ENCODE measurements around the gene WASHC2C.
"Not testable (repeated sequence)": the region's sequence is repeated elsewhere in the genome, so short reads cannot be mapped to it uniquely, and the experiment has no call there.

The WASHC2C gene, protein sequence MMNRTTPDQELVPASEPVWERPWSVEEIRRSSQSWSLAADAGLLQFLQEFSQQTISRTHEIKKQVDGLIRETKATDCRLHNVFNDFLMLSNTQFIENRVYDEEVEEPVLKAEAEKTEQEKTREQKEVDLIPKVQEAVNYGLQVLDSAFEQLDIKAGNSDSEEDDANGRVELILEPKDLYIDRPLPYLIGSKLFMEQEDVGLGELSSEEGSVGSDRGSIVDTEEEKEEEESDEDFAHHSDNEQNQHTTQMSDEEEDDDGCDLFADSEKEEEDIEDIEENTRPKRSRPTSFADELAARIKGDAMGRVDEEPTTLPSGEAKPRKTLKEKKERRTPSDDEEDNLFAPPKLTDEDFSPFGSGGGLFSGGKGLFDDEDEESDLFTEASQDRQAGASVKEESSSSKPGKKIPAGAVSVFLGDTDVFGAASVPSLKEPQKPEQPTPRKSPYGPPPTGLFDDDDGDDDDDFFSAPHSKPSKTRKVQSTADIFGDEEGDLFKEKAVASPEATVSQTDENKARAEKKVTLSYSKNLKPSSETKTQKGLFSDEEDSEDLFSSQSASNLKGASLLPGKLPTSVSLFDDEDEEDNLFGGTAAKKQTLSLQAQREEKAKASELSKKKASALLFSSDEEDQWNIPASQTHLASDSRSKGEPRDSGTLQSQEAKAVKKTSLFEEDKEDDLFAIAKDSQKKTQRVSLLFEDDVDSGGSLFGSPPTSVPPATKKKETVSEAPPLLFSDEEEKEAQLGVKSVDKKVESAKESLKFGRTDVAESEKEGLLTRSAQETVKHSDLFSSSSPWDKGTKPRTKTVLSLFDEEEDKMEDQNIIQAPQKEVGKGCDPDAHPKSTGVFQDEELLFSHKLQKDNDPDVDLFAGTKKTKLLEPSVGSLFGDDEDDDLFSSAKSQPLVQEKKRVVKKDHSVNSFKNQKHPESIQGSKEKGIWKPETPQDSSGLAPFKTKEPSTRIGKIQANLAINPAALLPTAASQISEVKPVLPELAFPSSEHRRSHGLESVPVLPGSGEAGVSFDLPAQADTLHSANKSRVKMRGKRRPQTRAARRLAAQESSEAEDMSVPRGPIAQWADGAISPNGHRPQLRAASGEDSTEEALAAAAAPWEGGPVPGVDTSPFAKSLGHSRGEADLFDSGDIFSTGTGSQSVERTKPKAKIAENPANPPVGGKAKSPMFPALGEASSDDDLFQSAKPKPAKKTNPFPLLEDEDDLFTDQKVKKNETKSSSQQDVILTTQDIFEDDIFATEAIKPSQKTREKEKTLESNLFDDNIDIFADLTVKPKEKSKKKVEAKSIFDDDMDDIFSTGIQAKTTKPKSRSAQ (N-terminal part only)

DNA sequence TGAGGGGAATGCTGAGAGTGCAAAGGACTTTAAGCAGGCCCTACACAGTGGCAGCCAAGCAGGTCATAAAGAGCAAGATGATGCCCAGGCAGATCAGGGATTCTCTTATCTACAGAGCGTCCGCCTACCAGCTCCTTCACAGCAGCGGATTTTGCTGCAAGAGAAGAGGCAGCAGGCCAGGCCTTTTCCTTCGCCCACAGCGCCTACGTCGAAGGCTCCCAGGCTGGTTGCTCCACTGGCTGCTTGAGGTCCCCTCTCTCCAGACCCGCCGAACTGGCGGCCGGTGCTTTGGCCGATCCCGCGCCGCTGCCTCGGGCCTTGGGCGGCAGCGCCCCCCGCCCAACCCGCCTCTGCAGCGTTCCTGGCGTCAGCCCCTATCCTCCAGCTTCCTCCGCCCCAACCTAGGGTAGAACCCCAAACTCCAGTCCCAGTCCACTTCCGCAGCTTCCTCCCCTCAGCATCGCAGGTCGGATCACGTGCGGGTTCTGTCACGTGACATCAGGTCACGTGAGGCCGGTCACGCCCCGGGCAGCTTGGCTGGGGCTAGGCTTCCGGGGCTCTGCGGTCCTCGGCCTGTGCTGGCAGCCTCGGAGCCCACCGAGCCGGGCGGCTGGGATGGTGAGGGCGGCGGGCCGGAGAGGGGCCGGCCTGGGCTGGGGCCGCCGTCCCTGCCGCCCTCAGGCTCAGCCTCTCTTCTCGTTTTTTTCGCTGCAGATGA, at the start of gene WASHC2C:
Gene WASHC2C (plus strand): TSS at position 564 of the 718 bp plus-strand sequence. CDS start 52 bp downstream, at position 616.
- in situ Hi-C loops (cut with MboI; ENCODE audit: low sequenced_read_pairs): not testable (repeated sequence)

DNA sequence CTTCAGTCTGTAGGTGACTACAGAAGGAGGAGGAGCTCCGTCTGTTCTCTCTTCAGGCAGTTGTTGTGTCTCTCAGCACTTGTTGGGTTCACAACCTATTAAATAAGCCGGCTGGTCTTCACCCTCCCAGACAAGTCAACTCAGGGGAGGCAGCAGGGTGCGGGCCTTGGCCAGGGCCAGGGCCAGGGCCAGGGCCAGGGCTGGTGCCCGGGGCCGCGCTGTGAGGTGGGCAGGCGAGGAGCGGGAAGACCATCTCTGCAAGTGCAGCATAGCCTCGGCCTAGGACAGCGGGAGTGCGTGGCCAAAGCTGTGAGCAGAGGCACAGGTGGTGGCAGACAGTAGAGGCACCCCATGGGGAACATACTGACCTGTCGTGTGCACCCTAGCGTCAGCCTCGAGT, 48.6 kb upstream of the WASHC2C start:
- in situ Hi-C loops (cut with MboI; ENCODE audit: low sequenced_read_pairs): not testable (repeated sequence)

DNA sequence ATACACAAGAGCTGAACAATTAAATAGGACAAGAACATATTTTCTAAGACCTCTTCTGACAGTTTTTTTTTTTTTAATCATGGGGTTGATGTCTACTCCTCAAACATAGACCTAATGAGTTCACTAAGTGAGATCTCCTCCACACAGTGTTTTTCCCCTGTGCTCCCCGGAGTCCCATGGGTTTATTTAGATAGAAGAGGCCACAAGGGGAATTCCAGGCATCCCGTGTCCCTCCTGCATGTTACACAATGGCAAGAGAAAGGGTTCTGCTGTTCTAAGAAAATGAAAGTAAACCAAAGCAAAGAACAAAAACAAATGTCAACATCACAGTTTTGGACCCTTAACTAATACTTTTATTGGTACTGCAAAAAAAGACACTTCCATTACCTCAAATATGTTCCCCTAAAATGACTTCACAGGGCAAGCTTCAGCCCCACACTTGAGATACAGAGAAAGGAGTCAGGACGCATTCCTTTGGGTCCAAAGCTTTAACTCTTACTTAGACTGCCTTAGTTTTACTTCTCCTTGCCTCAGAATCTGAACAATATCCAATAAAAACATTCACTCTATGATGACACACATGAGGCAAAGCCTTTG, 16.8 kb upstream of the WASHC2C start:
- in situ Hi-C loops (cut with MboI; ENCODE audit: low sequenced_read_pairs): not testable (repeated sequence)

DNA sequence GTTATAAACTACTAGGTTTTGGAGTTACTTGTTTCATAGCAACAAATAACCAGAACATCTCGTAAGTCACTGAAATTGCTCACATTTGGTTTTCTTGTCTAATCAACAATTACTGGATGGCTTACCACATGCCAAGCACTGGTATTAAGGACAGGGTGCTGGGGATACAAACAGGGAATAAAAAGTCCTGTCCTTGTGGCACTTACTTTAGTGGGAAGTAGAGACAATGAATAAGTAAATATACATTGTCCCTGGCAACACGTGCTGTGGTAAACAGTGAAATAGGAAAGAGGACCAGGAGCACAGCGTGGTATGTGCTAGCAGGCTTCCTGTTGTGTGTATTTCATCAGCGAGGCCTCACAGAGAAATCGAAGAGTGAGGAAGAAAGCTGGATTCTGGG, 15.8 kb upstream of the WASHC2C start:
- in situ Hi-C loops (cut with MboI; ENCODE audit: low sequenced_read_pairs): not testable (repeated sequence)

DNA sequence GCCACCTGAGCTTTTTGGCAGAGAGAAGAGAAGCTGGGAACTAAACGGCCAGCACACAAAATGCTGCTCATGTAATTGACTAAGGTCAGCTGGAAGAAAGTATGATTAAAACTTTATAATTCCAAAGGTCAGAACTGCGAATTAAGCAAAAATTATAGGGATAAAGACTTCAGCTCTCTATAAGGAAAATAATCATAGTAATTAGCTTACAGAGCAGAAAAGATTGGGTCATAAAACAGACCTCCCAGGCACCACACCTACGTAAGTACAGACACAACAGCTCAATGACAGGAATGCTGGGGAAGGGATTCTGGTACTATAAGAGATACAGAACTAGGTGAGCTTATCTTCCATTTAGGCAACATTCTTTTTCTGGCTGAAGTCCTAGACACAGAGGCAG, 10.0 kb upstream of the WASHC2C start:
- in situ Hi-C loops (cut with MboI; ENCODE audit: low sequenced_read_pairs): not testable (repeated sequence)

DNA sequence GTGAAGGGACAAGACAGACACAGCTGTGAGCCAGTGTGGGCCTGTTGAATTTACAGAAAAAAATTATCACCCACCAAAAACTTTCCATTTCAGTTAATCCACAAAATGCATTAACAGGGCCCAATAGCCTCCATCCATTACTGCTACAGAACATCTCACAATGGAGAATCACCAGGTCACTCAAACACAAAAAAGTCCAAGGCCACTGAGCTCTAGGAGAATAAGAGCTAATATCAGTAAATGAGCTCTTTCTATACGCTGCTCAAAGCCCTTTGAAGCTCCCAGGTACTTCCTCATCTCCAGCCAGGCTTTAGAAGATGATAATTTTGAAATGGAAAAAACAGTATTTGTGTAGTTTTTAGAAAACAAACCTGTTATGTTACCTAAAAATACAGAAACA, 9.4 kb upstream of the WASHC2C start:
- in situ Hi-C loops (cut with MboI; ENCODE audit: low sequenced_read_pairs): not testable (repeated sequence)

DNA sequence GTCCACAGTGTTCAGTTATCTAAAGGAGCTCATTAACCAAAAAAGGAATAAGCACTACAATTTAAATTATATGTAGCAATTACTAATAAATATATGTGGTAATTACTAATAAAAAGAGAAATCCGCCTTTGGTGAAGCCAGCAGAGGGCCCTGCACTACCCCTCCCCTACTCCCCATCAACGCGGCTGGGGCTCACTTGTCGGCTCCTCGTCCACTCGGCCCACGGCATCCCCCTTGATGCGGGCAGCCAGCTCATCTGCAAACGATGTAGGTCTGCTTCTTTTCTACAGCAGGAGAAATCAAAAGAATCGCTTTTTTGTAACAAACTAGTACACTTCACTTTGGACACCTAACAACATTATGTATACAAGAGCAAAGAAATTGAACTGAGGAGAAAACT, 5.6 kb upstream of the WASHC2C start:
- in situ Hi-C loops (cut with MboI; ENCODE audit: low sequenced_read_pairs): not testable (repeated sequence)

DNA sequence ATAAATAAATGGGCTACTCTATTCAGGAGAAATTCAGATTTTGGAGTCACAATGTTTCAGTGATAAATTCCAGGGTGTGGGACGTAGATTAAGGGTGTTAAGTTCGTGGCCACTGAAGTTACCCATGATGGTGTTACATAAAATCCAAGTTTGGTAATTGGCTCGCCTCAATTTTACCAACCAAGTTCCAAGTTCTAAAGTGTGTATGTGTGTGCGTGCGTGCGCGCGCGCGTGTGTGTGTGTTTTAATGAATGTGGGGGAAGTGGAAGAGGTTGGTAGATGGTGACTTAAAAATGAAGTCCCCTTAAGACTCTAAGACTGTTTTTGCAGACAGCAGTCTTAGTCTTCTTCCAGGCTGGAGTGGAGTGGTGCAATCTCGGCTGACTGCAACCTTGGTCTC, 3.2 kb upstream of the WASHC2C start:
- in situ Hi-C loops (cut with MboI; ENCODE audit: low sequenced_read_pairs): not testable (repeated sequence)

DNA sequence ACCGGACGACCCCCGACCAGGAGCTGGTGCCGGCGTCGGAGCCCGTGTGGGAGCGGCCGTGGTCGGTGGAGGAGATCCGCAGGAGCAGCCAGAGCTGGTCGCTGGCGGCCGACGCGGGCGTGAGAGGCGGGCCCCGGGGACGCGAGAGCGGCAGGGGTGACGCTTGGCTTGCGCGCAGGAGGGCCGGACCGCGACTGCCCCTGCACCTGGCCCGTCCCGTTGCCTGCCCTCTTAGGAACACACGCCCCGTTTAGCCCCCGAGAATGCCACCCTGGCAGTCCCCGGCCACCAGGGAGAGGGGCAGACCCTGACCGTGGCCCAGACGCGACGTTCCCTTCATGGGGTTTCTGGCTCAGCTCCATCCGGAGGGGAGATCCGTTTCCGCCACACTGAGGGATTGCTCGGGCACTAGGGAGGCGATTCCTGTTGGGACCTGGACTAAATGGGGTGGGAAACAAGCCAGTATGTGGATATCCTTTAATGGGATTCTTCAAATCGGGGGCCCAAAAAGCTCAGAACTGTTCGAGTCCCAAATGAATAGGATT, 427 bp downstream of the WASHC2C start:
- in situ Hi-C loops (cut with MboI; ENCODE audit: low sequenced_read_pairs): not testable (repeated sequence)

DNA sequence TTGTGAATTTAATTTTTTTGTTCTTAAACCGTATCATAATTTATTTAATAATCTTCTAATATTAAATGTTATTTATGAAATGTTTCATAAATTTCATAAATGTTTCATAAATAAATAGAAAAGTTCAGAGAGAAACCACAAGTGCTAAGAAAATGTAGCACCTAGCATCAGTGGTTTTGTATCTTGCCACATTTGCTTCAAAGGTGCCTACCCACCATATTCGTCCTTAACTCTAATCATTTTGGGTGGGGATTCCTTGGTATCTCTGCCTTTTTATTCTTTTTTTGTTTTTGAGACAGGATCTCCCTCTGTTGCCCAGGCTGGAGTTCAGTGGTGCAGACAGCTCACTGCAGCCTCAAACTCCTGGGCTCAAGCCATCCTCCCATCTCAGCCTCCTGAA, 7.4 kb downstream of the WASHC2C start:
- in situ Hi-C loops (cut with MboI; ENCODE audit: low sequenced_read_pairs): not testable (repeated sequence)

DNA sequence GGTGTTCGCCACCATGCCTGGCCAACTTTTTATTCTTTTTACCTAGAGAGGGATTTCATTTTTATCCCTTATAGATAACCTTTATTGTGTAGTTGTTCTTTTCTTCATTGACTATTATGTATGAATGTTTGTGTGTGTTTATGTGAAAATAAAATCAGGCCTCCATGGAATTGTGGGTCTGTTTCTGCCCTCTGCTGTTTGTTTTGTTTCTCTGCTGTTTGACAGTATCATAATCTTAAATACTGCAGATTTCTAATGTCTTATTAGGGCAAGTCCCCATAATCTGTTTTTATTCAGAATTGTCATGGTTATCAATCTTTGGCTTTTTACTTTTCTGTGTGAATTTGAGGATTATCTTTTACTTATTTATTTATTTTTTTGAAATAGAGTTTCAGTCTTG, 7.8 kb downstream of the WASHC2C start:
- in situ Hi-C loops (cut with MboI; ENCODE audit: low sequenced_read_pairs): not testable (repeated sequence)

DNA sequence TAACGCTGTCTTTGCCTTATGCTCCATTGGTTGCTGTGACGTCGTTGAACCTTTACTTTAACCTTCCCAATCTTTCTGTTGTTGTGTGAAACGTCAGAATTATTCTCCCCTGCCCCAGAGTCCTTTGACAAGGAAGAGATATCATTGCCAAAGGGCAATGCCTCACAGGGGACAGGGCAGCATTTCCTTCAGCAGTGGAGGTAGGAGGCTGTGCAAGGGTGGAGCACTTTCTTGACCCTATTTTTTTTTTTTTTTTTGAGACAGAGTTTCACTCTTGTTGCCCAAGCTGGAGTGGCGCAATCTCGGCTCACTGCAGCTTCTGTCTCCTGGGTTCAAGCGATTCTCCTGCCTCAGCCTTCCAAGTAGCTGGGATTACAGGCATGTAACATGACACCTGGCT, 14.5 kb downstream of the WASHC2C start:
- in situ Hi-C loops (cut with MboI; ENCODE audit: low sequenced_read_pairs): not testable (repeated sequence)

DNA sequence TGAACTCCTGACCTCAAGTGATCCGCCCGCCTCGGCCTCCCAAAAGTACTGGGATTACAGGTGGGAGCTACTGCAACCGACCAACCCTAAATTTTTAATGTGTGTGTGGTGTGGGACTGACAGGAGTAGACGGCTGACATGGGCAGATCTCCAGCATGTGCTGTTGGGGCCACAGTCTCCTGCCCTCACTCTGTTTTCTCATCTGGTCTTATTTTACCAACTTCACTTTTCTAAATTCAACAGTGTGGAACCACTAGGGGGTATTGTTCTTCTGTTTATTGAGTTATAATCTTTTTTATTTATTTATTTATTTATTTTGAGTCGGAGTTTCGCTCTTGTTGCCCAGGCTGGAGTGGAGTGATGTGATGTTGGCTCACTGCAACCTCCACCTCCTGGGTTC, 14.9 kb downstream of the WASHC2C start:
- in situ Hi-C loops (cut with MboI; ENCODE audit: low sequenced_read_pairs): not testable (repeated sequence)

DNA sequence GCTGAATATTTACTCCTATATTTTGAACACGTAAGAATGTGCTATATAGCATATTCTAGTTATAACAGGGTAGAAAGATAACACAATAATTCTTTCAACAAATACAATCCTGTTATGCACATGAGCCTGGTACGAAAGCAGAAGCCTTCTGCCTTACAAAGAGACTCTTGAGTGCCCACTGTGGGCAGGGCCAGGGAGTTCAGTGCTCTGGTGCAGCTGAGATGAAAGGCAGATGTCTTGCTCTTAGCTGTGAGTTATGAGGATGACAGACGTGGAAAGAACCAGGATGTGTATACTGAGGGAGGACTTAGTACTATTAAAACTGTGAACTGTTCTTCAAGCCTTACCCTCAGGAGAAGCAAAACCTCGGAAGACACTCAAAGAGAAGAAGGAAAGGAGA, 24.1 kb downstream of the WASHC2C start:
- in situ Hi-C loops (cut with MboI; ENCODE audit: low sequenced_read_pairs): not testable (repeated sequence)

DNA sequence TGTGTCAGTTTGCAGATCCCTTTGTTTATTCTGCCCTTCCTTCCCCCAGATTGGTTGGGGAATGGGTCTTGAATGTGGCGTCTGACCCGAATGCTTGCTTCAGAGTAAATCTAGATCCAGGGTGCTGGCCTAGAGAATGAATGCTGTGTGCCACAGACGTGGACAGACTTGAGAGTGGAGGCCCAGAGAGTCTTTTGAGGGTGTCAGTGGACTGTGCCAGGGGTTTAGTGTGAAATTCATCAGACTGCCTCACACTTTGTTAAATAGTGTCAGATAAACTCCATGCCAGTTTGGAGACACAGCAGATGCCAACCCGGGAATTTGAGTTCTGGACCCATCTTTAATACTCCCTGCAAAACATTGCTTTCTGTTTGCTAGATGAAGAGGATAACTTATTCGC, 25.1 kb downstream of the WASHC2C start:
- in situ Hi-C loops (cut with MboI; ENCODE audit: low sequenced_read_pairs): not testable (repeated sequence)

DNA sequence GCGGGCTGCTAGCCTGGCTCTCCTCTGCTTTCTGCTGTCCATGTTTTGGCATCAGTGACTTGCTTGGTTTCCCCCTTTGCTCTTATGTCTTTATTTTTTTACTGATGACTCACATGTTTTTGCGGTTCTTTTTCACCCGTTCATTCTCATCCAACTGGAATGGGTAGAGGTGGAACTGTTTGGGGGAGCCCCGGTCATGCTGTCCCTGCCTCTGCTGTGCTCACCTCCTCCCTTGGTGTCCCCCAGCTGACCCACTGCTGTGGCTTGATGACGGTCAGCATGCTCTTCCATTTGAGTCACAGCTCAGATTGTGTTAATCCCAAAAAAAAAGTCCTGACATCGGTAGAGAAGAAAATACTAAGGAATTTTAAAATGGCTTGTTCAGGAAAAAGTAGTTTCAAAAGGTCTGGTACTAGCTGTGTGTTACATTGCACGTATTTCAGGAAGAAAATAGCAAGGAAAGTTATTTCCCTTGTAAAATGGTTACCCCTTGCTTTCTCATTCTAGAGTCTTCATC, 27.0 kb downstream of the WASHC2C start:
- in situ Hi-C loops (cut with MboI; ENCODE audit: low sequenced_read_pairs): not testable (repeated sequence)

DNA sequence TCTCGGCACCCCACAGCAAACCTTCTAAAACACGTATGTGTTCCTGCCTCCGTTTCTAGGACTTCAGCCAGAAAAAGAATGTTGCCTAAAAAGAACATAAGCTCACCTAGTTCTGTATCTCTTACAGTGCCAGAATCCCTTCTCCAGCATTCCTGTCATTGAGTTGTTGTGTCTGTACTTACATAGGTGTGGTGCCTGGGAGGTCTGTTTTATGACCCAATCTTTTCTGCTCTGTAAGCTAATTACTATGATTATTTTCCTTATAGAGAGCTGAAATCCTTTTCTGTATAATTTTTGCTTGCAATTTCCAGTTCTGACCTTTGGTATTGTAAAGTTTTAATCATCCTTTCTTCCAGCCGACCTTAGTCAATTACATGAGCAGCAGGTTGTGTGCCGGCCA, 28.0 kb downstream of the WASHC2C start:
- in situ Hi-C loops (cut with MboI; ENCODE audit: low sequenced_read_pairs): not testable (repeated sequence)

DNA sequence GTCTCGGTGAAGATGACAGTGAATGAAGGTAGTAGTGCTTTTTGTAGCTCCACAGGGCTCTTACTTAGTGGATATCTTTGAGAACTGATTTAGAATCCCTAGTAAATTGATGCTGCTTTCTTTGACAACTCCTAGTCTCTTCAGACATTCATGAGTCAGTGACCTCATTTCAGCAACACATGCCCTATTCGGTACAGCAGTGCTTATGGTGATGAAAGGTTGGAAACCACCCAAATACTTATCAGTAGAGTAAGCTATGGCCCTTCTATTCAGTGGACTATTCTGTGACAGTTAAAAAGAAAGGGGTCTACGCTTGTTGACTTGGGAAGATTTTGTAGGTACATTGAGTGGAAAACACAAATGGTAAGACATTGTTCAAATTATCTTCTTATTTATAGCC, 29.0 kb downstream of the WASHC2C start:
- in situ Hi-C loops (cut with MboI; ENCODE audit: low sequenced_read_pairs): not testable (repeated sequence)

DNA sequence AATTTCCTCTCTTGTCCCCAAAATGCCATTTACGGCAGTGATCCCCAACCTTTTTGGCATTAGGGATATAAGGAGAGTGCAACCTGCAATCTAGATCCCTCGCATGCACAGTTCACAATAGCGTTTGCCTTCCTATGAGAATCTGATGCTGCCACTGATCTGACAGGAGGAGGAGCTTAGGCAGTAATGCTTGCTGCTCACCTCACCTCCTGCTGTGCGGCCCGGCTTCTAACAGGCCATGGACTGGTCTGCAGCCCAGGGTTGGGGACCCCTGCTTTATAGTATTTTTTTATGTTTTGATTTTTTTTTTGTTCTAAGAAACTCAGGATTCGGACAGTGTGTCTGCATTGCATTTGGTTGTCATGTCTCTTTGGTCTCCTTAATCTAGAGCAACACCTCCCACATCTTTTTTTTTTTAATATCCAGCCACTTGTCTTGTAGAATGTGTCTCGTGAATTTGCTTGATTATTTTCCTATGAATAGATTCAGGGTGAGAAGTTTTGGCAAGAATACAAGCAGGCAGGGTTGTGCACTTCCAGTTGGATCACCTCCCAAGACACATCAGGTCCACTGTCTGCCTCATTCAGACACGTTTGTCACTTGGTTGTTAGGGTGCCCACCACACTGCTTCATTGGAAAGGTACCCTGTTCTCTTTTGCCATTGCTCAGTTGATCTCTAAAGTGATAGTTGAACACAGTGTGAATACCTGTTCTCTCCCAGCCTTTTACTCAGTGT, 30.8 kb downstream of the WASHC2C start:
- in situ Hi-C loops (cut with MboI; ENCODE audit: low sequenced_read_pairs): not testable (repeated sequence)
